SW 1271 (cell line): ENCODE measurements around the gene IGF1R.

Experiments used
- DNase-seq, 2 experiments: peaks; one replicate each; lab custom pipeline; 2025; lab: John Stamatoyannopoulos, UW

Gene IGF1R

GRCh38 chr15:98727115-98728040, 79.0 kb downstream of the IGF1R start:
- peak; percentile 80 to 95 for DNase-seq

GRCh38 chr15:98728082-98728810, 79.9 kb downstream of the IGF1R start:
- no peak for DNase-seq

- DNase-seq = no peak
Measured at GRCh38 chr15:98728811-98729160, 80.4 kb downstream of the IGF1R start.

- no peak for DNase-seq
Measured at GRCh38 chr15:98729446-98730042, 81.2 kb downstream of the IGF1R start.

GRCh38 chr15:98730860-98731711, 82.7 kb downstream of the IGF1R start:
- DNase-seq = no peak

GRCh38 chr15:98731712-98732450, 83.5 kb downstream of the IGF1R start:
- DNase-seq = no peak

- no peak for DNase-seq
Measured at GRCh38 chr15:98733098-98733497, 84.8 kb downstream of the IGF1R start.

GRCh38 chr15:98734466-98735199, 86.3 kb downstream of the IGF1R start:
- no peak for DNase-seq

GRCh38 chr15:98735304-98735703, 87.0 kb downstream of the IGF1R start:
- no peak for DNase-seq

- DNase-seq = no peak
Measured at GRCh38 chr15:98735895-98736617, 87.7 kb downstream of the IGF1R start.

- no peak for DNase-seq
Measured at GRCh38 chr15:98737159-98737558, 88.8 kb downstream of the IGF1R start.

GRCh38 chr15:98737721-98738120, 89.4 kb downstream of the IGF1R start:
- DNase-seq = no peak

- no peak for DNase-seq
Measured at GRCh38 chr15:98738689-98739401, 90.5 kb downstream of the IGF1R start.

- DNase-seq = no peak
Measured at GRCh38 chr15:98740295-98740694, 92.0 kb downstream of the IGF1R start.

GRCh38 chr15:98740963-98741362, 92.6 kb downstream of the IGF1R start:
- no peak for DNase-seq

- no peak for DNase-seq
Measured at GRCh38 chr15:98743177-98743576, 94.8 kb downstream of the IGF1R start.

- DNase-seq = no peak
Measured at GRCh38 chr15:98744506-98744905, 96.2 kb downstream of the IGF1R start.

- no peak for DNase-seq
Measured at GRCh38 chr15:98745179-98745578, 96.8 kb downstream of the IGF1R start.
